ENCODE measurements around the gene DGKB. TPM values are rescaled to one million over a fixed set of nuclear protein-coding genes. Genes with fewer than 3 reads are reported as not detected.

The DGKB gene
- total RNA-seq, 6 experiments from 2014 or later, result 0.11 to 0.16 (median 0.13) TPM; not detected in 2

DNA sequence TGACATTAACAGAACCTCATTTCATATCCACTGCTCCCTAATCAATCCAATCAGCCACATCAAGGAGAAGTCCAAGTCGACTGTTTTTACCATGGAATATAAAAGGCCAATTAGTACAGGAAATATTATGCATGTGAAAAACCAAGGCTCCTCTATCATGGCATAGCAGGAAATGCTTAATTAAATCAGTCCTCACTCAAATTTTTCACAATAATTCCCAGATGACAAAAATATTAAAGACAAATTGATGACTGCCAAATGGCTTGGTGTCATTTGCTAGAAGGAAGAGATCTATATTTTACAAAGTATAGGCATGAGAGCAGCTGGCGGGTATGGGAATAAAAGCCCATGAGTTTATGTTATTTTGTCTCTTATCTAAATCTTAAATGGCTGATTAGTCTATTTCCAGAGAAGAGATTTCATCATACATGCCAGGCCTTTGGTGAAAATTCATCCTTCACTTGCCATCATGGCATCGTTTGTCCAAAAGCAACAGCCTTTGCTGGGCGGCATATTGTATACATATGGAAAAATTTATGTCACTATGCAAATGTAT, 219.6 kb downstream of the DGKB start:
- H3K9me3 ChIP-seq, result no peaks in the 10 kb centered on the region
- intact Hi-C loops (cut with DNase I), result no loop called here
- no peaks in the 10 kb centered on the region for H3K36me3 ChIP-seq
- no peak for TF ChIP-seq POLR2A (IDR thresholded peaks at IDR 0.05)
- TF ChIP-seq, protein P1, sequence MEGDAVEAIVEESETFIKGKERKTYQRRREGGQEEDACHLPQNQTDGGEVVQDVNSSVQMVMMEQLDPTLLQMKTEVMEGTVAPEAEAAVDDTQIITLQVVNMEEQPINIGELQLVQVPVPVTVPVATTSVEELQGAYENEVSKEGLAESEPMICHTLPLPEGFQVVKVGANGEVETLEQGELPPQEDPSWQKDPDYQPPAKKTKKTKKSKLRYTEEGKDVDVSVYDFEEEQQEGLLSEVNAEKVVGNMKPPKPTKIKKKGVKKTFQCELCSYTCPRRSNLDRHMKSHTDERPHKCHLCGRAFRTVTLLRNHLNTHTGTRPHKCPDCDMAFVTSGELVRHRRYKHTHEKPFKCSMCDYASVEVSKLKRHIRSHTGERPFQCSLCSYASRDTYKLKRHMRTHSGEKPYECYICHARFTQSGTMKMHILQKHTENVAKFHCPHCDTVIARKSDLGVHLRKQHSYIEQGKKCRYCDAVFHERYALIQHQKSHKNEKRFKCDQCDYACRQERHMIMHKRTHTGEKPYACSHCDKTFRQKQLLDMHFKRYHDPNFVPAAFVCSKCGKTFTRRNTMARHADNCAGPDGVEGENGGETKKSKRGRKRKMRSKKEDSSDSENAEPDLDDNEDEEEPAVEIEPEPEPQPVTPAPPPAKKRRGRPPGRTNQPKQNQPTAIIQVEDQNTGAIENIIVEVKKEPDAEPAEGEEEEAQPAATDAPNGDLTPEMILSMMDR (IDR thresholded peaks at IDR 0.05), result no peak
- no peak for ATAC-seq
- peaks cover 0 to 3% (median 0%) of the 10 kb centered on the region in 4 donors for H3K4me1 ChIP-seq
- no peak overlapping the region for H3K4me3 ChIP-seq
- no peak for DNase-seq
- H3K27me3 ChIP-seq, result no peaks in the 10 kb centered on the region
- WGBS (ENCODE audit: insufficient coverage, low coverage, low lambda C conversion rate, missing lambda C conversion rate), result 82% methylated on average over 4 of the region's 4 CpGs
- no peak overlapping the region for H3K27ac ChIP-seq

DNA sequence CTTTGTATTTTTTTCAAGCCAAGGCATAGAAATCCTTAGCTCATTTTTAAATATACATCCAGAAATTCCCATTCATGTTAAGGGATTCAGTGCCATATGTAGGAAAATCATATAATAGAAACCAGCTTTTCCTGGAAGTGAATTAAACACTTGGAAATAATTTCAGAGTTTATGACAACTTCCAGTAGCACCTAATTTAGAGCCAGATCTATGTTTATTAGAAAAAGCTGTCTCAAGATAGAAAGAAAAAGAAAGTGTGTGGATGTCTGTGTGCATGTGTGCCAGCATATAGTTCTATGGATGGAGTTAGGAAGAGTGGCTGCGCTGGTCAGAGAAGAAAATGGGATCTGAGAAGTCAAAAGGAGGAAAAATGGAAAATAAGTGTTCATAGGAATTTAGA, 225.7 kb downstream of the DGKB start:
- 100% methylated on average over 1 of the region's 1 CpG for WGBS (ENCODE audit: insufficient coverage, low coverage, low lambda C conversion rate, missing lambda C conversion rate)
- no peak for ATAC-seq

DNA sequence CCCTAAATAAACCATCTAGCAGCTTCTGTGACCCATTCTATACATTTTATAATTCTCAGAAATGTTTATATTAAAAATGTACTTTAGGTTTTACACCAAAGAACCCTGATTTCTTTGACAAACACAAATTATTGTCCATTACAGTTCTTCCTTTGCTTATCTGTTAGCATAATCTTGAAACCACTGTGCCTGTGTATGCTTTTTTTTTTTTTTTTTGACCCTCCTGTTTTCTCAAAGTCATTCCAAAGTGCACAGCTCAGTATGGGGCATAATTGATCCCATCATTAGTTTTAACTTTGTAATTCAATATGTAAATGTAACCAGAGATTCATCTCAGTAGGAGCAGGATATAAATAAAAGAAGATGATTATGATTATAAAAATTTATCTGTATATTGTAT, 229.3 kb downstream of the DGKB start:
- no peaks in the 10 kb centered on the region for H3K9me3 ChIP-seq
- no peak for ATAC-seq
- DNase-seq, result no peak
- no peaks in the 10 kb centered on the region for H3K27me3 ChIP-seq
- no peaks in the 10 kb centered on the region for H3K36me3 ChIP-seq
- no peaks in the 10 kb centered on the region for H3K4me1 ChIP-seq
- no peak overlapping the region for H3K27ac ChIP-seq
- intact Hi-C loops (cut with DNase I), result no loop called here
- no peak overlapping the region for H3K4me3 ChIP-seq
- TF ChIP-seq POLR2A (IDR thresholded peaks at IDR 0.05), result no peak
- TF ChIP-seq, protein P1 (IDR thresholded peaks at IDR 0.05), result no peak

More for the DNA sequence above, 225.7 kb downstream of the DGKB start:
- DNase-seq, result no peak
- no peak for TF ChIP-seq POLR2A (IDR thresholded peaks at IDR 0.05)
- TF ChIP-seq, protein P1 (IDR thresholded peaks at IDR 0.05), result no peak
- Histone ChIP-seq H3K4me1 (no peaks in the 10 kb centered on the region), H3K27me3 (no peaks in the 10 kb centered on the region), H3K27ac (no peak overlapping the region), H3K36me3 (no peaks in the 10 kb centered on the region), H3K9me3 (no peaks in the 10 kb centered on the region), H3K4me3 (no peak overlapping the region)
- intact Hi-C loops (cut with DNase I), result no loop called here

DNA sequence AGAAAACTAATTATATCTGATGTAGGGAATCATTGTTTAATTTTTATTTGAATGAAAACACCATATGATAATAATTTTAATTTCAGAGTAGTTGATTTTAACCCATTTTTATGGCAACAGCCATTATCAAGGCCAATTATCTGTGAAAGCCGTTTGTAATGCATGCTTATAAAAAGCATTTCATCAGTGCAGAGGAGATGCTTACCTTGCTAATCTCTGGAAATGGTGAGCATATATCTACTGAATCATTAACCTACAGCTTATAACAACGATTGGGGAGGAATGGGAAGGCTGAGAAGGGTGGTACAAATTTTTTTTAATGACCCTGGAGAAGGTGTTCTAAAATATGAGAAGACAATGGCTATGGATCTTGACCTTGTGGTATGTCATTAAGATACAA, 235.6 kb downstream of the DGKB start:
- no peak for TF ChIP-seq POLR2A (IDR thresholded peaks at IDR 0.05)
- TF ChIP-seq, protein P1 (IDR thresholded peaks at IDR 0.05), result no peak
- H3K36me3 ChIP-seq, result no peaks in the 10 kb centered on the region
- 35% methylated on average over 2 of the region's 2 CpGs for WGBS (ENCODE audit: insufficient coverage, low coverage, low lambda C conversion rate, missing lambda C conversion rate)
- no peaks in the 10 kb centered on the region for H3K4me1 ChIP-seq
- no peak overlapping the region for H3K4me3 ChIP-seq
- no peaks in the 10 kb centered on the region for H3K27me3 ChIP-seq
- ATAC-seq (no peak), DNase-seq (no peak)
- no peak overlapping the region for H3K27ac ChIP-seq
- no peaks in the 10 kb centered on the region for H3K9me3 ChIP-seq
- intact Hi-C loops (cut with DNase I), result no loop called here

DNA sequence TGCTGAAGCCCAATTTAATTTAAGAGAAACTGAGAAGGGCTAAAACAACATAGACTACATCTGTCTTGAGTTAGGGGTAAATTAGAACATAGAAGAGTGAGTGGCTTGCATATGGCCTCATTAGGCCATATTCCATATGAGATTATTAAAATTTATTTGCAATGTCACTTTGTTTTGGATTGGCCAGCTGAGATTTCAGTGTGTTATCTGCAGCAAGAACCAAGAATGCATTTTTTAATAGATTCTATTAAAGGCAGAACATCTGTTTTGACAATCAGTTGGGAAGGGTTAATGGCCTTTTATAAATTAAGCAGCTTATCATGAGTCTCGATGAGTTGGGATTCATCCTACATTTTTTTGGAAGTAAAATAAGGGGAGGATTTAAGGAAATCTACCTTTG, 236.2 kb downstream of the DGKB start:
- Histone ChIP-seq H3K4me1 (no peaks in the 10 kb centered on the region), H3K27me3 (no peaks in the 10 kb centered on the region), H3K4me3 (no peak overlapping the region), H3K27ac (no peak overlapping the region), H3K9me3 (no peaks in the 10 kb centered on the region), H3K36me3 (no peaks in the 10 kb centered on the region)
- intact Hi-C loops (cut with DNase I), result no loop called here
- TF ChIP-seq POLR2A (IDR thresholded peaks at IDR 0.05), result no peak
- TF ChIP-seq, protein P1 (IDR thresholded peaks at IDR 0.05), result no peak
- ATAC-seq (no peak), DNase-seq (no peak)
- WGBS (ENCODE audit: insufficient coverage, low coverage, low lambda C conversion rate, missing lambda C conversion rate), result 47% methylated on average over 1 of the region's 1 CpG
